ENCODE results near the gene OR2AG2. TPM values are rescaled to one million over a fixed set of nuclear protein-coding genes. Genes with fewer than 3 reads are reported as not detected.
"Not testable (repeated sequence)": the region's sequence is repeated elsewhere in the genome, so short reads cannot be mapped to it uniquely, and the experiment has no call there.

Gene OR2AG2
- total RNA-seq, 2 experiments from 2014 or later, result 0.06 TPM; not detected in 1

- no peaks in the 10 kb centered on the region for H3K36me3 ChIP-seq (ENCODE audit: insufficient read depth, low read length)
- intact Hi-C loops (cut with DNase I, micrococcal nuclease), result loop anchor here (2.0 to 5.0 kb wide), 3 partner anchors 629 to 881 kb away; no protein-coding TSS in a partner anchor
- no peak overlapping the region for H3K27ac ChIP-seq (ENCODE audit: low read depth in 1 of 2, low read length in 2 of 2)
- peaks cover 0 to 8% of the 10 kb centered on the region in 2 experiments for H3K9me3 ChIP-seq (ENCODE audit: control insufficient read depth in 1 of 2, insufficient read depth in 1 of 2, low read length in 2 of 2)
- H3K4me3 ChIP-seq (ENCODE audit: low read length), result no peak overlapping the region
- ChIA-PET POLR2A (no interaction called here), CTCF (interaction anchor here (2.3 kb wide), 1 partner anchor 13 kb away, joined by 9 read pairs; no protein-coding TSS in a partner anchor)
- DNase-seq, result no peak
- Mint-ChIP-seq H3K9me3 (no peaks in the 10 kb centered on the region), H3K4me1 (ENCODE audit: low read depth) (no peaks in the 10 kb centered on the region), H3K27me3 (peaks cover 38% of the 10 kb centered on the region), H3K36me3 (ENCODE audit: low read depth) (no peaks in the 10 kb centered on the region), H3K27ac (no peak overlapping the region), H3K4me3 (no peak overlapping the region)
- H3K4me1 ChIP-seq (ENCODE audit: insufficient read depth, low read length), result peaks cover 4% of the 10 kb centered on the region
- ATAC-seq (ENCODE audit: poor library complexity), result no peak
- H3K27me3 ChIP-seq (ENCODE audit: control insufficient read depth in 1 of 2, insufficient read depth in 2 of 2, low read length in 2 of 2), result no peaks in the 10 kb centered on the region
- no peak for TF ChIP-seq CTCF (IDR thresholded peaks at IDR 0.05)
Observed at GRCh38 chr11:6813656-6814055, 41.9 kb upstream of the OR2AG2 start.

GRCh38 chr11:6812390-6813005 lies 40.7 kb upstream of the OR2AG2 start:
- Histone ChIP-seq H3K4me3 (ENCODE audit: low read length) (no peak overlapping the region), H3K36me3 (ENCODE audit: insufficient read depth, low read length) (no peaks in the 10 kb centered on the region), H3K27me3 (ENCODE audit: control insufficient read depth in 1 of 2, insufficient read depth in 2 of 2, low read length in 2 of 2) (no peaks in the 10 kb centered on the region), H3K27ac (ENCODE audit: low read depth in 1 of 2, low read length in 2 of 2) (no peak overlapping the region), H3K9me3 (ENCODE audit: control insufficient read depth in 1 of 2, insufficient read depth in 1 of 2, low read length in 2 of 2) (no peaks in the 10 kb centered on the region), H3K4me1 (ENCODE audit: insufficient read depth, low read length) (peaks cover 4% of the 10 kb centered on the region)
- ChIA-PET CTCF (interaction anchor here (0.9 to 2.3 kb wide), 5 partner anchors 9 to 32 kb away, joined by 3 to 9 read pairs (median 5); partner anchors contain the start of gene OR6A2), POLR2A (no interaction called here)
- Mint-ChIP-seq H3K9me3 (no peaks in the 10 kb centered on the region), H3K27me3 (peaks cover 49% of the 10 kb centered on the region), H3K4me3 (no peak overlapping the region), H3K4me1 (ENCODE audit: low read depth) (no peaks in the 10 kb centered on the region), H3K36me3 (ENCODE audit: low read depth) (no peaks in the 10 kb centered on the region), H3K27ac (no peak overlapping the region)
- peak; percentile 91 for TF ChIP-seq CTCF (IDR thresholded peaks at IDR 0.05)
- DNase-seq (peak in 9 of 14 experiments; percentile 1 to 68 (median 18)), ATAC-seq (ENCODE audit: poor library complexity) (peak; percentile 88)
- intact Hi-C loops (cut with DNase I, micrococcal nuclease), result loop anchor here (2.0 to 5.0 kb wide), 3 partner anchors 630 to 882 kb away; no protein-coding TSS in a partner anchor

- H3K27ac Mint-ChIP-seq; H3K27me3 Mint-ChIP-seq; H3K27me3 ChIP-seq (ENCODE audit: control insufficient read depth in 1 of 2, insufficient read depth in 2 of 2, low read length in 2 of 2); H3K4me1 Mint-ChIP-seq (ENCODE audit: low read depth); ATAC-seq (ENCODE audit: poor library complexity); DNase-seq; CTCF ChIA-PET; H3K9me3 Mint-ChIP-seq; H3K9me3 ChIP-seq (ENCODE audit: control insufficient read depth in 1 of 2, insufficient read depth in 1 of 2, low read length in 2 of 2); H3K36me3 ChIP-seq (ENCODE audit: insufficient read depth, low read length); H3K36me3 Mint-ChIP-seq (ENCODE audit: low read depth); H3K27ac ChIP-seq (ENCODE audit: low read depth in 1 of 2, low read length in 2 of 2); H3K4me3 Mint-ChIP-seq; intact Hi-C loops (cut with DNase I, micrococcal nuclease); H3K4me3 ChIP-seq (ENCODE audit: low read length); POLR2A ChIA-PET; H3K4me1 ChIP-seq (ENCODE audit: insufficient read depth, low read length): not testable (repeated sequence)
Observed at GRCh38 chr11:6801075-6801474, 29.3 kb upstream of the OR2AG2 start.

All from CD4-positive, alpha-beta T cell (primary cell).